HEK293 (cell line): ENCODE results near the gene TTC7B.

Experiments used
- CTCF ChIA-PET: fragments of 350-600 bp; formaldehyde crosslinking; extraction: SDS; loops from one replicate; lab custom pipeline; 2021; ENCODE audit warnings: antibody characterized with exemption; lab: Yijun Ruan, JAX
- POLR2A ChIA-PET: fragments of 300-600 bp; formaldehyde crosslinking; extraction: SDS; loops from one replicate; lab custom pipeline; 2020; ENCODE audit warnings: antibody characterized with exemption, inconsistent platforms; lab: Yijun Ruan, JAX
- H3K27ac ChIP-seq: fragments of 200-500 bp; sonication (Bioruptor generic); 2 replicates; pipeline ENCODE4 v1.5.1; 2014; ENCODE audit warnings: low read depth, low read length, control low read depth, inconsistent platforms; ENCODE audit errors: extremely low read depth
- H3K36me3 ChIP-seq, 2 experiments: fragments of 200-500 bp in 1 of 2; sonication (Bioruptor generic) in 1 of 2; 1 replicate in 1 of 2; 2 replicates in 1 of 2; pipeline ENCODE4 v1.5.1; 2014 to 2017; ENCODE audit warnings: inconsistent platforms in 2 of 2, low read length in 2 of 2; ENCODE audit not compliant: control insufficient read depth in 2 of 2, insufficient read depth in 1 of 2
- H3K4me1 ChIP-seq: fragments of 200-500 bp; sonication (Bioruptor generic); 2 replicates; pipeline ENCODE4 v1.5.1; 2014; ENCODE audit warnings: mild to moderate bottlenecking, low read length, inconsistent platforms; ENCODE audit not compliant: control insufficient read depth, insufficient read depth
- H3K4me3 ChIP-seq: 2 replicates; pipeline ENCODE4 v1.5.1; 2011; ENCODE audit warnings: low read depth, mild to moderate bottlenecking, control low read depth, low read length, moderate library complexity
- H3K9me3 ChIP-seq: fragments of 200-500 bp; sonication (Bioruptor generic); 2 replicates; pipeline ENCODE4 v1.5.1; 2014; ENCODE audit warnings: low read depth, low read length, inconsistent platforms; ENCODE audit not compliant: control insufficient read depth, insufficient read depth
- EGR2 ChIP-seq: fragments of 450-650 bp; formaldehyde crosslinking; IDR thresholded peaks from 2 replicates; pipeline ENCODE4 v1.5.1; 2016; ENCODE audit warnings: low read depth, missing biosample characterization, missing genetic modification characterization
- GLI2 ChIP-seq: fragments of 450-650 bp; formaldehyde crosslinking; IDR thresholded peaks from 2 replicates; pipeline ENCODE4; 2017; ENCODE audit warnings: missing biosample characterization, missing genetic modification characterization, low read depth, borderline replicate concordance
- REST ChIP-seq: fragments of 450-650 bp; formaldehyde crosslinking; IDR thresholded peaks from 2 replicates; pipeline ENCODE4 v1.5.1; 2016; ENCODE audit warnings: missing biosample characterization, missing genetic modification characterization
- TCF7L2 ChIP-seq: IDR thresholded peaks from 2 replicates; pipeline ENCODE4 v1.6.1; 2011; ENCODE audit warnings: low read depth, mild to moderate bottlenecking, inconsistent platforms, low read length, moderate library complexity, borderline replicate concordance
- ZBTB10 ChIP-seq: fragments of 450-650 bp; formaldehyde crosslinking; IDR thresholded peaks from 2 replicates; pipeline ENCODE4 v1.5.1; 2016; ENCODE audit warnings: missing biosample characterization, missing genetic modification characterization
- ZBTB49 ChIP-seq: fragments of 450-650 bp; formaldehyde crosslinking; IDR thresholded peaks from 2 replicates; pipeline ENCODE4 v1.5.1; 2016; ENCODE audit warnings: missing biosample characterization, missing genetic modification characterization, low read depth
- ZFHX2 ChIP-seq: fragments of 450-650 bp; formaldehyde crosslinking; conservative IDR thresholded peaks from 2 replicates; pipeline ENCODE4 v1.5.1; 2016; ENCODE audit warnings: missing biosample characterization, missing genetic modification characterization
- ZNF223 ChIP-seq: fragments of 450-650 bp; formaldehyde crosslinking; IDR thresholded peaks from 2 replicates; pipeline ENCODE4 v1.5.1; 2016; ENCODE audit warnings: missing biosample characterization, missing genetic modification characterization
- ZNF23 ChIP-seq: fragments of 450-650 bp; formaldehyde crosslinking; IDR thresholded peaks from 2 replicates; pipeline ENCODE4 v1.5.1; 2016; ENCODE audit warnings: missing biosample characterization, missing genetic modification characterization, borderline replicate concordance
- ZNF341 ChIP-seq: fragments of 450-650 bp; formaldehyde crosslinking; IDR thresholded peaks from 2 replicates; pipeline ENCODE4; 2016; ENCODE audit warnings: low read depth, missing biosample characterization, missing genetic modification characterization
- ZNF488 ChIP-seq: fragments of 450-650 bp; formaldehyde crosslinking; IDR thresholded peaks from 2 replicates; pipeline ENCODE4 v1.5.1; 2016; ENCODE audit warnings: missing biosample characterization, missing genetic modification characterization
- ZNF513 ChIP-seq: fragments of 450-650 bp; IDR thresholded peaks from 2 replicates; pipeline ENCODE4 v1.5.1; 2018; ENCODE audit warnings: missing biosample characterization, missing genetic modification characterization
- ZNF658 ChIP-seq: fragments of 450-650 bp; formaldehyde crosslinking; IDR thresholded peaks from 2 replicates; pipeline ENCODE4; 2016; ENCODE audit warnings: missing biosample characterization, missing genetic modification characterization
- ZNF701 ChIP-seq: fragments of 450-650 bp; formaldehyde crosslinking; IDR thresholded peaks from 2 replicates; pipeline ENCODE4 v1.5.1; 2016; ENCODE audit warnings: missing biosample characterization, missing genetic modification characterization

TTC7B gene

GRCh38 chr14:90491221-90491885 is 324.9 kb downstream of the TTC7B start (continued):
- no peak for TF ChIP-seq ZNF513 (tag by site-specific recombination)
- no peak for TF ChIP-seq GLI2 (tag by site-specific recombination)
- peak; percentile 86 for TF ChIP-seq ZFHX2 (tag by site-specific recombination)
- TF ChIP-seq ZBTB49: no peak
- 0 out of 2 replicates have a peak, but pooled peaks have one; percentile 14 for TF ChIP-seq ZNF341
- no peak for TF ChIP-seq REST
- TF ChIP-seq ZNF488 (tag by site-specific recombination): no peak

- CTCF ChIA-PET: interaction anchor here (0.7 kb wide), 1 partner anchor 37 kb away, joined by 3 read pairs; no protein-coding TSS in a partner anchor
- Histone ChIP-seq H3K4me3 (no peak overlapping the region), H3K27ac (no peak overlapping the region), H3K4me1 (no peaks in the 10 kb centered on the region), H3K9me3 (no peaks in the 10 kb centered on the region), H3K36me3 (no peaks in the 10 kb centered on the region)
- POLR2A ChIA-PET: no interaction called here
- no peak for TF ChIP-seq ZBTB10
- no peak for TF ChIP-seq ZNF23 (tag by site-specific recombination)
- no peak for TF ChIP-seq ZNF701 (tag by site-specific recombination)
- TF ChIP-seq TCF7L2: no peak
- no peak for TF ChIP-seq ZNF658
- TF ChIP-seq ZNF223 (tag by site-specific recombination): no peak
- TF ChIP-seq EGR2: no peak
Measured at GRCh38 chr14:90490720-90491050, 325.5 kb downstream of the TTC7B start.
